ENCODE results near the gene KCNIP4.

- TF ChIP-seq ARNT (IDR thresholded peaks at IDR 0.05): no peak
- no peak for TF ChIP-seq FOXA1 (IDR thresholded peaks at IDR 0.05)
- TF ChIP-seq SP1 (IDR thresholded peaks at IDR 0.05): no peak
- no peak for TF ChIP-seq FOXM1 (IDR thresholded peaks at IDR 0.05; ENCODE audit: borderline replicate concordance)
- TF ChIP-seq BHLHE40 (IDR thresholded peaks at IDR 0.05; ENCODE audit: borderline replicate concordance): no peak
- TF ChIP-seq TARDBP (IDR thresholded peaks at IDR 0.05): no peak
- TF ChIP-seq CTBP1 (IDR thresholded peaks at IDR 0.05; ENCODE audit: borderline replicate concordance): no peak
Measured at GRCh38 chr4:21752616-21753015, 196.0 kb downstream of the KCNIP4 start.

Data from HEK293T (cell line).